ENCODE measurements around the gene RNF112.

- no peak for TF ChIP-seq CTCF (conservative IDR thresholded peaks at IDR 0.05; ENCODE audit: low read length)
- no peak for TF ChIP-seq EZH2phosphoT487 (IDR thresholded peaks at IDR 0.05; ENCODE audit: borderline replicate concordance)
Observed at GRCh38 chr17:19381741-19382444, 29.1 kb upstream of the RNF112 start.

All from Loucy (cell line).